Mucosa of descending colon (tissue), 3 donors: ENCODE results near the gene MRPL24. TPM values are rescaled to one million over a fixed set of nuclear protein-coding genes. Genes with fewer than 3 reads are reported as not detected.

Source experiments
- ATAC-seq: fragments of 200-7000 bp; cut with Tn5 transposase; one replicate; pipeline ENCODE4 v1.9.1; 2020; ENCODE audit warnings: mild to moderate bottlenecking, moderate library complexity
- DNase-seq, 3 donors: peaks; one replicate each; pipeline ENCODE4 v3.0.0-alpha.2; 2020
- H3K36me3 ChIP-seq: fragments of 200-600 bp; one replicate; pipeline ENCODE4 v1.8.0; 2021; ENCODE audit warnings: low read depth, mild to moderate bottlenecking
- H3K4me1 ChIP-seq: fragments of 200-600 bp; one replicate; pipeline ENCODE4 v1.8.0; 2021; ENCODE audit warnings: low read depth, mild to moderate bottlenecking
- H3K4me3 ChIP-seq: fragments of 200-600 bp; one replicate; pipeline ENCODE4 v1.8.0; 2021; ENCODE audit warnings: mild to moderate bottlenecking
- H3K9me3 ChIP-seq: fragments of 200-600 bp; one replicate; pipeline ENCODE4 v1.8.0; 2021; ENCODE audit warnings: mild to moderate bottlenecking
- intact Hi-C, 2 donors: fragments of 100-400 bp; cut with DNase I in 1 of 2; cut with micrococcal nuclease in 1 of 2; formaldehyde crosslinking; loops; one replicate each; pipeline versions ENCODE4 v1.11.0 to v1.11.1; 2022; cut with DNase I, micrococcal nuclease
- total RNA-seq, 3 donors: library from RNA; stranded (reverse); fragmentation: NEBNext Ultra II Directional in 2 of 3; extraction: Animal tissue kit (Norgen Biotek cat#: 25700) in 2 of 3; gene quantifications; one replicate each; pipeline versions ENCODE4 v1.2.1 to v1.2.4, GENCODE V29; 2021 to 2023
- TF ChIP-seq, protein P1 (sequence below): fragments of 200-600 bp; IDR thresholded peaks from one replicate; pipeline ENCODE4 v1.8.0; 2022; ENCODE audit warnings: antibody characterized with exemption, mild to moderate bottlenecking
- donor health status: DM: no; HTN: no; CAD: no; lungs with moderate emphysema.
- donor health status: DM: no; HTN: no; CAD: no.
- donor health status: DM: no; HTN: yes; CAD: no.

The MRPL24 gene
- total RNA-seq, 3 donors from 2014 or later: 50.1 to 61.7 (median 57.6) TPM

DNA sequence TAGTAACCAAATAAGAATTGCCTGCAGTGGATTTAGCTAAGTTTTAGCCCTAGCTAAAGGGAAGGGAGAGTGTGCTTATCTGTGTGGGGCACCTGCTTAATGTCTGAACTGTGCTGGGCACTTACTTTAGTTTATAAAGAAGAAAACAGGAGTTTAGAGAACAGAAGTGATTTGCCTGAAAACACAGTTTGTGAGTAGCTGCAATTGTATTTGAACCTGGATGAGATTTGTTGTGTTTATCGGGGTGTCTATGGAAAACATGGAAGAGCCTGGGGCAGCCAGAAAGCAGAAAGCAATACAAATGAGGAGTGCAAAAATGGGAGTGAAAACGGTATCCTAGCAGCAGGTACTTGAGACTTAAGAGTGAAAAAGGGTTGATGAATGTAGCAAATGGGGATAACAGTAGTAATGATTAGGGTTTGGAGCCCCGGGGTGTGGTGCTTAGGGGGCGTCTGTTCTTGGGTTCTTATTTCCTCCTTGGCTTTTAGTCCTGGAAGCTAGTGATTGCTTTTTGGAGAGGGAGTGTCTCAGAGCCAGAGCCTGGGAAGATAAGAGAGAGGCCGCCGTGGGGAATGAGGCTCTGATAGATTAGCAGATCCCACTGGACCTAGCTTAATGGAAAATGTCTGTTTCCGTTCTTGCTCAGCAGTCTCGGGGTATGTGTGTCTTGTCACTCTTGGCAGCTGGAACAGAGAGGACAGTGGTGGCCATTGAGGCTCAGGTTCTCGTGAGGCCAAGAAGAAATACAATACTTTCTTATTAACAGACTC is 32.0 kb upstream of the MRPL24 start:
- intact Hi-C loops: no loop called here
- peaks cover 17% of the 10 kb centered on the region for H3K4me1 ChIP-seq
- H3K36me3 ChIP-seq: no peaks in the 10 kb centered on the region
- no peak for DNase-seq
- TF ChIP-seq, protein P1, sequence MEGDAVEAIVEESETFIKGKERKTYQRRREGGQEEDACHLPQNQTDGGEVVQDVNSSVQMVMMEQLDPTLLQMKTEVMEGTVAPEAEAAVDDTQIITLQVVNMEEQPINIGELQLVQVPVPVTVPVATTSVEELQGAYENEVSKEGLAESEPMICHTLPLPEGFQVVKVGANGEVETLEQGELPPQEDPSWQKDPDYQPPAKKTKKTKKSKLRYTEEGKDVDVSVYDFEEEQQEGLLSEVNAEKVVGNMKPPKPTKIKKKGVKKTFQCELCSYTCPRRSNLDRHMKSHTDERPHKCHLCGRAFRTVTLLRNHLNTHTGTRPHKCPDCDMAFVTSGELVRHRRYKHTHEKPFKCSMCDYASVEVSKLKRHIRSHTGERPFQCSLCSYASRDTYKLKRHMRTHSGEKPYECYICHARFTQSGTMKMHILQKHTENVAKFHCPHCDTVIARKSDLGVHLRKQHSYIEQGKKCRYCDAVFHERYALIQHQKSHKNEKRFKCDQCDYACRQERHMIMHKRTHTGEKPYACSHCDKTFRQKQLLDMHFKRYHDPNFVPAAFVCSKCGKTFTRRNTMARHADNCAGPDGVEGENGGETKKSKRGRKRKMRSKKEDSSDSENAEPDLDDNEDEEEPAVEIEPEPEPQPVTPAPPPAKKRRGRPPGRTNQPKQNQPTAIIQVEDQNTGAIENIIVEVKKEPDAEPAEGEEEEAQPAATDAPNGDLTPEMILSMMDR: no peak
- no peak for ATAC-seq
- H3K4me3 ChIP-seq: no peak overlapping the region
- no peaks in the 10 kb centered on the region for H3K9me3 ChIP-seq

DNA sequence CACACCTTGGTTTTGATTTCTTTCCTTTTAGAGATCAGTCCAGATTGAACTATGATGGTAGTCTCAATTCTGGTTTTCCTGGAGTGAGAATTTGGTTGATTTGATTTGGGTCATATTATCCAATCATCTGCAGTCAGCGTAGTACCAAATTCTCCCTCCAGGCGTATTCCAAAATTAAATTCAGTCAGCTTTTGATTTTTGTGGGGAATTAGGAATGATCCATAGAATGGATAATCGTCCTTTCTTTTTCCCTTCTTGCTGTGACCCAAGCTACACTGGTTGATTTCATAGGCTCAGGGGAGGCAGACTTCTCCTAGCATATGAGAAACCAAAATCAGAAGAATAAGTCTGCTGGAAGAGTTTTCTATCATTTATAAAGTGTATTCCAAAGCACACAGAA is 31.3 kb upstream of the MRPL24 start:
- Histone ChIP-seq H3K4me3 (no peak overlapping the region), H3K4me1 (peaks cover 17% of the 10 kb centered on the region)
- intact Hi-C loops: no loop called here

DNA sequence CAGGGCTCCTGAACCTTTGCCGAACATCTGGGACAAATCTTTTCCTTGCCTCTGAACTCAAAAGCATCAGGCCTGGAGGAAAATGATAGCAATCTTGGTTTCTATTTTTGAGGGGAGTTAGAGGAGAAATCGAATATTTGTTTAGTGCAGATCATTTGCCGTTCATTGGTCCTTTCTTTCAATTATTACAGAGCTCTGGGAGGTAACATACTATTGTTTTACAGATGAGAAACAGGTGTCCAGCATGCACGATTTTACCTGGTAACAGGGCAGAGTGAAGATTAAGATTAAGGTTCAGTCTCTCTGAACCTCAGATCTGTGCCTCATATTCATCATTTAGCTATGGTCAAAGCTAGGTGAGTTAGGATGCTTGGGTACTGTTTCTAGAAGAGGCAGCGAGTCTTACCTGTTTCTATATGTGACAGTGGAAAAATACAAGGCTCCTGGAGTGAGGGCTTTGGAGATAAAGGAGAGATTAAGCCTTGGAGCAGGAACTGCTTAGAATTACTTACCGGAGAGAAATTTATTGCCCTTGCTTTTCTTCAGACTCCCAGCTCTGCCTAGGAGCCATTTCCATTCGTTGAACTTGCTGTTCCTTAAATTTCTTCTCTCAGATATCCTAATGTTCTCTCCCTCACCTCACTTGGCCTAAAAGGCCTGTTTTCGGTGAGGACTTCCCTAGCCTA is 27.9 kb upstream of the MRPL24 start:
- TF ChIP-seq, protein P1: no peak
- Histone ChIP-seq H3K4me1 (peaks cover 20% of the 10 kb centered on the region), H3K9me3 (no peaks in the 10 kb centered on the region), H3K4me3 (no peak overlapping the region), H3K36me3 (peaks cover 6% of the 10 kb centered on the region)
- DNase-seq (no peak), ATAC-seq (no peak)
- intact Hi-C loops: no loop called here

More for the DNA sequence above, 31.3 kb upstream of the MRPL24 start:
- H3K9me3 ChIP-seq: no peaks in the 10 kb centered on the region
- peaks cover 3% of the 10 kb centered on the region for H3K36me3 ChIP-seq
- DNase-seq: no peak
- TF ChIP-seq, protein P1: no peak
- no peak for ATAC-seq

DNA sequence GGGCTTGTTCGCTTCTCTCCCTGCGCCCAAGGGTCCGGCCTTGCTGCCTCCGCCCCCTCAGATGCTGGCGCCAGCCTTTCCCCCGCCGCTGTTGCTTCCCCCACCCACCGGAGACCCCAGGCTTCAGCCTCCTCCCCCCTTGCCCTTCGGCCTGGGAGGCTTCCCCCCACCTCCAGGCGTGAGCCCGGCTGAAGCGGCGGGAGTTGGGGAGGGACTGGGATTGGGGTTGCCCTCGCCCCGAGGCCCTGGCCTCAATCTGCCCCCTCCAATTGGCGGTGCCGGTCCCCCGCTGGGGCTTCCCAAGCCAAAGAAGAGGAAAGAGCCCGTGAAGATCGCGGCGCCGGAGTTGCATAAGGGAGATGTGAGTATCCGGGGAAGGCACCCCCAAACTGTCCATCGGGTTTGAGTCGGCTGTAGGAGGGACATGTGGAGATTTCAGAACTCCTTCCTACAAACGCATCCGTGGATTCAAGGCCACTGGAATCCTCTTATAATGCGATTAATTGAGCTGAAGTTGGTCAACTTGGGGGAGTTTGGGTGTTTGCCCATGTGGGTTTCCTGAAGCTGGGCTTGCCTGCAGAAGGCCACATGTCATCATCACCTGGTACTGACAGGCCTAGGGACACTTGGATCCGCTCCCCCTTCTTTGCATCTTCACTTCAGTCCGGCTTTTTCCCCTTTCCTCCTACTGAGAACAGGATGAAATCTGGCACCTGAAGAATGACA is 27.2 kb upstream of the MRPL24 start:
- intact Hi-C loops: no loop called here
- DNase-seq (peak in 2 of 3 donors; percentile 45 to 67), ATAC-seq (peak; percentile 2)
- Histone ChIP-seq H3K4me3 (peak overlapping the region; percentile 91), H3K36me3 (peaks cover 6% of the 10 kb centered on the region), H3K4me1 (peaks cover 20% of the 10 kb centered on the region), H3K9me3 (no peaks in the 10 kb centered on the region)
- TF ChIP-seq, protein P1: no peak

DNA sequence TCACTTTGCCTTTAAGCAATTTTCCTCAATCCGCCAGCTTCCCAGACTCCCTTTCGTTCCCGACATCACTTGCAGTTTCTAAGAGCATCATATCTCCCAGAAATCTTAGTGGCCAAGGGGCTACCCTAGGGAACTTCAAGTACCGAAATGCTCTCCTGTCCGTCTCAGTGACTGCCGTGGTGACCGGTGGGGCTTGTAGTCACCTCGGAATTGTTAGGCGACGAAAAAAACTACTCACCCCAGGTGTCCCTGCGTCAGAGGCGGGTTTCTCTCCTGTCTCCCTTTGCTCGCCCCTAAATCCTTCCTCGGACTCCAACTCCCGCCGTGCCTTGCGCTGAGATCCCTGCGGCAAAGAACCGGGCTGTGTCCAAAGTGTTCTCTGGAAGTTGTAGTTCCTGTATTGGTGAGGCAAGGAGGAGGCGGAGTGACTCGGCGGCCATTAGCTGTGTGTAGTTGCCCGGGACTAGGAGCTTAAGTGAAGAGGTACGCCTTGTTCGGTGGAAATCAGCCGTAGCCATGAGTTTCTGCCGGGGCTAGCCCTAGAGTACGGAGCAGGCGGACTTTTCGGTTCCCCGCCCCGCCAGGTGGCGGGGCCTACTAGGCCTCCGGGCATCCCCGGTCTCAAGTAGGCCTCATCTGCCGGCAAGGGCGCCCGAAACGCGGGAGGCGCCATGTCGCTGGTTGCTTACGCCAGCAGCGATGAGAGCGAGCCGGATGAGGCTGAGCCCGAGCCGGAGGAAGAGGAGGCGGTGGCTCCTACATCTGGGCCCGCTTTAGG is 26.4 kb upstream of the MRPL24 start, which contains the start of gene PRCC:
Gene PRCC, plus strand, starts transcription at position 435 of the 778 bp plus-strand sequence. Its CDS starts 237 bp downstream, at position 672.
- peaks cover 6% of the 10 kb centered on the region for H3K36me3 ChIP-seq
- no peaks in the 10 kb centered on the region for H3K9me3 ChIP-seq
- H3K4me3 ChIP-seq: peak within 1 kb of the TSS; percentile 91
- DNase-seq: peak; percentile 97 to 98 (median 97)
- intact Hi-C loops: no loop called here
- peak; percentile 94 for ATAC-seq
- TF ChIP-seq, protein P1: no peak
- H3K4me1 ChIP-seq: peaks cover 20% of the 10 kb centered on the region
